H9 (cell line): Measurements from ENCODE around the gene TMEM161B. TPM values are rescaled to one million over a fixed set of nuclear protein-coding genes. Genes with fewer than 3 reads are reported as not detected.

Experiments
- DNase-seq: peaks from one replicate; pipeline ENCODE4 v3.0.0-alpha.2; 2017
- H2AFZ ChIP-seq: one replicate; pipeline ENCODE4 v1.6.1; 2013; ENCODE audit warnings: mild to moderate bottlenecking, low read length, control low read depth, moderate library complexity
- H2AK5ac ChIP-seq: 2 replicates; pipeline ENCODE4 v1.6.1; 2013; ENCODE audit warnings: low read length, control low read depth, mixed read lengths; ENCODE audit not compliant: insufficient read length
- H2BK120ac ChIP-seq: one replicate; pipeline ENCODE4 v1.6.1; 2013; ENCODE audit warnings: low read depth, mild to moderate bottlenecking, low read length, control low read depth, inconsistent platforms; ENCODE audit not compliant: poor library complexity, severe bottlenecking
- H2BK12ac ChIP-seq: 2 replicates; pipeline ENCODE4 v1.6.1; 2013; ENCODE audit warnings: low read length, control low read depth, mixed read lengths, low read depth; ENCODE audit not compliant: insufficient read length
- H2BK15ac ChIP-seq: 2 replicates; pipeline ENCODE4 v1.6.1; 2013; ENCODE audit warnings: low read depth, low read length, control low read depth
- H2BK20ac ChIP-seq: one replicate; pipeline ENCODE4 v1.6.1; 2013; ENCODE audit warnings: low read depth, mild to moderate bottlenecking, low read length, control low read depth, inconsistent platforms; ENCODE audit not compliant: poor library complexity, severe bottlenecking
- H2BK5ac ChIP-seq: 2 replicates; pipeline ENCODE4 v1.6.1; 2013; ENCODE audit warnings: low read length, control low read depth, mixed read lengths; ENCODE audit not compliant: insufficient read length
- H3K14ac ChIP-seq: 2 replicates; pipeline ENCODE4 v1.6.1; 2013; ENCODE audit warnings: low read length, control low read depth; ENCODE audit not compliant: insufficient read depth
- H3K18ac ChIP-seq: 2 replicates; pipeline ENCODE4 v1.6.1; 2013; ENCODE audit warnings: low read depth, mild to moderate bottlenecking, mixed read lengths, low read length, control low read depth; ENCODE audit not compliant: insufficient read length
- H3K23ac ChIP-seq: 2 replicates; pipeline ENCODE4 v1.6.1; 2013; ENCODE audit warnings: low read length, control low read depth, mixed read lengths, low read depth; ENCODE audit not compliant: insufficient read length
- H3K23me2 ChIP-seq: 2 replicates; pipeline ENCODE4 v1.6.1; 2013; ENCODE audit warnings: low read depth, mild to moderate bottlenecking, mixed read lengths, low read length, control low read depth; ENCODE audit not compliant: insufficient read length, poor library complexity, severe bottlenecking
- H3K27ac ChIP-seq: 2 replicates; pipeline ENCODE4 v1.5.1; 2013; ENCODE audit warnings: low read length, control low read depth, mixed read lengths, low read depth; ENCODE audit not compliant: insufficient read length
- H3K27me3 ChIP-seq: 2 replicates; pipeline ENCODE4 v1.6.1; 2013; ENCODE audit warnings: low read length, control low read depth, inconsistent platforms; ENCODE audit not compliant: insufficient read depth
- H3K4ac ChIP-seq: 2 replicates; pipeline ENCODE4 v1.6.1; 2013; ENCODE audit warnings: low read depth, mild to moderate bottlenecking, control low read depth, inconsistent platforms, low read length, moderate library complexity
- H3K4me1 ChIP-seq: 2 replicates; pipeline ENCODE4 v1.6.1; 2013; ENCODE audit warnings: low read length, control low read depth, inconsistent platforms; ENCODE audit not compliant: insufficient read depth
- H3K4me2 ChIP-seq: 2 replicates; pipeline ENCODE4 v1.6.1; 2013; ENCODE audit warnings: low read length, control low read depth, mixed read lengths; ENCODE audit not compliant: insufficient read length, insufficient read depth
- H3K56ac ChIP-seq: 2 replicates; pipeline ENCODE4 v1.6.1; 2013; ENCODE audit warnings: low read depth, mild to moderate bottlenecking, mixed read lengths, low read length, control low read depth; ENCODE audit not compliant: insufficient read length
- H3K79me1 ChIP-seq: 2 replicates; pipeline ENCODE4 v1.6.1; 2013; ENCODE audit warnings: low read depth, mild to moderate bottlenecking, moderate library complexity, low read length, control low read depth, inconsistent platforms; ENCODE audit not compliant: insufficient read depth, poor library complexity, severe bottlenecking
- H3K79me2 ChIP-seq: 2 replicates; pipeline ENCODE4 v1.6.1; 2013; ENCODE audit warnings: low read length, control low read depth, inconsistent platforms; ENCODE audit not compliant: insufficient read depth
- H3K9ac ChIP-seq: 2 replicates; pipeline ENCODE4 v1.6.1; 2013; ENCODE audit warnings: low read length, control low read depth, mixed read lengths; ENCODE audit not compliant: insufficient read length; ENCODE audit errors: extremely low read depth
- H3K9me3 ChIP-seq: one replicate; pipeline ENCODE4 v1.6.1; 2013; ENCODE audit warnings: low read depth, low read length, inconsistent platforms; ENCODE audit not compliant: control insufficient read depth
- H3T11ph ChIP-seq: one replicate; pipeline ENCODE4 v1.6.1; 2013; ENCODE audit warnings: mild to moderate bottlenecking, low read length, control low read depth, inconsistent platforms
- H4K20me1 ChIP-seq: one replicate; pipeline ENCODE4 v1.6.1; 2013; ENCODE audit not compliant: control insufficient read depth, insufficient read length, insufficient read depth
- H4K5ac ChIP-seq: 2 replicates; pipeline ENCODE4 v1.6.1; 2013; ENCODE audit warnings: low read depth, mild to moderate bottlenecking, mixed read lengths, low read length, control low read depth; ENCODE audit not compliant: insufficient read length
- H4K8ac ChIP-seq: replicated peaks from 2 replicates; pipeline ENCODE4 v1.6.1; 2013; ENCODE audit warnings: low read length, control low read depth, mixed read lengths, low read depth; ENCODE audit not compliant: insufficient read length
- H4K91ac ChIP-seq: 2 replicates; pipeline ENCODE4 v1.6.1; 2013; ENCODE audit warnings: low read depth, mild to moderate bottlenecking, moderate library complexity, mixed read lengths, low read length, control low read depth; ENCODE audit not compliant: insufficient read length
- H3K27ac Mint-ChIP-seq, 3 experiments: 2 replicates in 2 of 3; 3 replicates in 1 of 3; pipeline ENCODE4 v1.8.0; 2020 to 2021; ENCODE audit warnings: mixed read lengths in 3 of 3, mild to moderate bottlenecking in 1 of 3, moderate library complexity in 1 of 3
- H3K27me3 Mint-ChIP-seq: 2 replicates; pipeline ENCODE4 v1.8.0; 2021; ENCODE audit warnings: low read depth, mild to moderate bottlenecking, moderate library complexity, mixed read lengths
- H3K36me3 Mint-ChIP-seq, 3 experiments: 2 replicates in 2 of 3; 3 replicates in 1 of 3; pipeline ENCODE4 v1.8.0; 2020 to 2021; ENCODE audit warnings: low read depth in 3 of 3, mixed read lengths in 3 of 3; ENCODE audit not compliant: insufficient read depth in 1 of 3
- H3K4me1 Mint-ChIP-seq, 2 experiments: 2 replicates each; pipeline ENCODE4 v1.8.0; 2020; ENCODE audit warnings: mixed read lengths in 2 of 2
- H3K4me3 Mint-ChIP-seq, 2 experiments: 2 replicates in 1 of 2; 3 replicates in 1 of 2; pipeline ENCODE4 v1.8.0; 2020 to 2021; ENCODE audit warnings: mild to moderate bottlenecking in 2 of 2, mixed read lengths in 2 of 2, moderate library complexity in 1 of 2
- H3K9me3 Mint-ChIP-seq, 2 experiments: 2 replicates in 1 of 2; 3 replicates in 1 of 2; pipeline ENCODE4 v1.8.0; 2020; ENCODE audit warnings: mild to moderate bottlenecking in 2 of 2, mixed read lengths in 2 of 2, moderate library complexity in 1 of 2
- CTCF ChIP-seq: fragments of 200-600 bp; sonication (generic); conservative IDR thresholded peaks from 3 replicates; pipeline ENCODE4 v1.8.0; 2021; ENCODE audit warnings: antibody characterized with exemption, mild to moderate bottlenecking
- total RNA-seq: library from RNA; stranded (reverse); gene quantifications from 2 replicates; pipeline ENCODE4 v1.2.1, GENCODE V29; 2021

Gene TMEM161B
- total RNA-seq, 1 experiment from 2014 or later = 17.9 TPM

GRCh38 chr5:88214655-88215054 lies 54.0 kb downstream of the TMEM161B start:
- Histone ChIP-seq H3K79me1 (no peaks in the 10 kb centered on the region), H2BK20ac (no peak overlapping the region), H3K23ac (no peak overlapping the region), H3K56ac (no peak overlapping the region), H3K14ac (no peak overlapping the region), H2AK5ac (no peak overlapping the region), H4K5ac (no peak overlapping the region), H3K4me2 (no peak overlapping the region), H2AFZ (no peak overlapping the region), H3K18ac (no peak overlapping the region), H4K20me1 (no peaks in the 10 kb centered on the region), H2BK5ac (no peak overlapping the region), H3K9me3 (no peaks in the 10 kb centered on the region), H2BK15ac (no peak overlapping the region), H3K27me3 (no peaks in the 10 kb centered on the region), H3K79me2 (no peaks in the 10 kb centered on the region), H2BK120ac (no peak overlapping the region), H3K4ac (no peak overlapping the region), H4K91ac (no peak overlapping the region), H3K23me2 (no peaks in the 10 kb centered on the region), H4K8ac (no peak overlapping the region), H2BK12ac (no peak overlapping the region), H3K27ac (no peak overlapping the region), H3K9ac (no peak overlapping the region), H3K4me1 (no peaks in the 10 kb centered on the region), H3T11ph (no peak overlapping the region)
- Mint-ChIP-seq H3K27ac (peak overlapping the region in 2 of 3 experiments; percentile 2 to 4; a peak in 1 of 7 replicates), H3K36me3 (peaks cover 2 to 46% (median 37%) of the 10 kb centered on the region in 3 experiments; a peak in 6 of 7 replicates), H3K27me3 (no peaks in the 10 kb centered on the region), H3K4me3 (no peak overlapping the region), H3K4me1 (no peaks in the 10 kb centered on the region), H3K9me3 (no peaks in the 10 kb centered on the region; a peak in 1 of 5 replicates)
- no peak for DNase-seq
- TF ChIP-seq CTCF = no peak
